ENCODE measurements around the gene SETD7. TPM values are rescaled to one million over a fixed set of nuclear protein-coding genes. Genes with fewer than 3 reads are reported as not detected.

The SETD7 gene
- total and polyA plus RNA-seq, 2 donors (not counting 3 experiments of a cell fraction or from before 2014, with no cell fraction given): 18.8 to 39.9 TPM

- BruUV-seq (replicated peaks): no TSS peak
- Histone ChIP-seq H3K36me3 (ENCODE audit: control insufficient read depth in 2 of 2, extremely low read depth in 1 of 2, insufficient read depth in 2 of 2, low read length in 2 of 2) (no peaks in the 10 kb centered on the region), H3K9me1 (replicated peaks; ENCODE audit: control insufficient read depth, extremely low read depth, insufficient read depth, low read length) (no peaks in the 10 kb centered on the region), H3K9me3 (replicated peaks; ENCODE audit: control insufficient read depth, insufficient read depth, low read length) (no peaks in the 10 kb centered on the region), H3K4me3 (replicated peaks in 1 of 3; ENCODE audit: insufficient read depth in 1 of 3, low read depth in 1 of 3, low read length in 3 of 3) (no peak overlapping the region), H2AFZ (ENCODE audit: low read depth, low read length) (no peak overlapping the region), H3K79me2 (ENCODE audit: control insufficient read depth, insufficient read depth, low read length) (no peaks in the 10 kb centered on the region), H3K4me2 (ENCODE audit: insufficient read depth, low read length) (no peak overlapping the region), H3K27me3 (ENCODE audit: control insufficient read depth in 2 of 2, insufficient read depth in 2 of 2, low read length in 2 of 2) (peaks cover 5 to 25% of the 10 kb centered on the region in 2 experiments), H3K27ac (ENCODE audit: insufficient read depth, low read depth, low read length) (no peak overlapping the region), H3K9ac (replicated peaks; ENCODE audit: extremely low read depth, insufficient read depth, low read length) (no peak overlapping the region), H3K4me1 (ENCODE audit: control insufficient read depth, extremely low read depth, insufficient read depth, low read length) (no peaks in the 10 kb centered on the region), H4K20me1 (replicated peaks; ENCODE audit: control insufficient read depth, extremely low read depth, insufficient read depth, low read length) (no peaks in the 10 kb centered on the region)
- ChIA-PET POLR2A (no interaction called here), CTCF (interaction anchor here (1.0 to 2.8 kb wide), 4 partner anchors 50 to 105 kb away, joined by 3 to 9 read pairs (median 4); no protein-coding TSS in a partner anchor)
- FAIRE-seq (no peak), DNase-seq (ENCODE audit: low read depth, low spot score) (no peak)
- TF ChIP-seq GATA2 (IDR thresholded peaks at IDR 0.05; ENCODE audit: insufficient read depth, insufficient read length, low read depth, low read length): no peak
- no peak for TF ChIP-seq CTCF (IDR thresholded peaks at IDR 0.05; ENCODE audit: extremely low read depth in 1 of 2, insufficient read depth in 1 of 2, low read depth in 1 of 2, low read length in 2 of 2)
- TF ChIP-seq MYC (IDR thresholded peaks at IDR 0.05; ENCODE audit: low read depth, low read length): no peak
- no peak for TF ChIP-seq POLR2A (IDR thresholded peaks at IDR 0.05; ENCODE audit: low read depth, low read length)
- TF ChIP-seq JUN (IDR thresholded peaks at IDR 0.05; ENCODE audit: borderline replicate concordance, insufficient read depth, insufficient read length, low read depth): no peak
- no peak for TF ChIP-seq FOS (IDR thresholded peaks at IDR 0.05; ENCODE audit: borderline replicate concordance, insufficient read depth, low read length)
- TF ChIP-seq MAX (IDR thresholded peaks at IDR 0.05; ENCODE audit: insufficient read depth, insufficient read length): no peak
- TF ChIP-seq EZH2 (IDR thresholded peaks at IDR 0.05; ENCODE audit: borderline replicate concordance, low read depth, low read length, severe bottlenecking): no peak
- TF ChIP-seq POLR2AphosphoS5 (IDR thresholded peaks at IDR 0.05; ENCODE audit: insufficient read depth, low read depth, low read length): no peak
- dilution Hi-C loops (cut with MboI; ENCODE audit: extremely low pct_ligation_motif_present, low sequenced_read_pairs) (no loop called here), intact Hi-C loops (cut with micrococcal nuclease) (no loop called here)
These were observed 28.0 kb upstream of the SETD7 start for GRCh38 chr4:139584013-139584412.

Data from endothelial cell of umbilical vein (primary cell).